GM12864 (cell line): ENCODE data around the gene PINLYP.
"Not testable (repeated sequence)": the region's sequence is repeated elsewhere in the genome, so short reads cannot be mapped to it uniquely, and the experiment has no call there.

Experiments
- DNase-seq: peaks from one replicate; pipeline ENCODE4 v3.0.0-alpha.2; 2011; ENCODE audit warnings: low read depth
- H3K4me3 ChIP-seq: 2 replicates; pipeline ENCODE4 v1.5.1; 2011; ENCODE audit warnings: mild to moderate bottlenecking, low read depth, low read length, control low read depth
- TF ChIP-seq, protein P1 (sequence below): IDR thresholded peaks from 2 replicates; pipeline ENCODE4 v1.5.1; 2011; ENCODE audit warnings: low read depth, mild to moderate bottlenecking, moderate library complexity, low read length, control low read depth, inconsistent platforms; ENCODE audit errors: missing control alignments

The PINLYP gene

DNA sequence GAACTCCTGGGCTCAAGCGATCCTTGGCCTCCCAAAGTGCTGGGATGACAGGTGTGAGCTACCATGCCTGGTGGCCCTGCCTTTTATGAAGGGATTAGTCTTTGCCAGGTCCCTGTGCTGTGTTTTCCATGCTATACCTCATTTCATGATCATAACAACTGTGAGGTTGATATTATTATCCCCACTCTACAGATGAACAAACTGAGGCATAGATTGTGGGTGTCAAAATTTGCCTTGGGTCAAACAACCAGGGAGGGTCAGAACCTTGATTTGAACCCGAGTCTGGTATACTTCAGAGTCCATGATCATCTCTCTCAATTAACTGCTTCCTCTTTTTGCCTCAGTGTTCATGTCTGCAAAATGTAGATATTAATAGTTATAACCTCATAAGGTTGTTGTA is 6.9 kb downstream of the PINLYP start:
- DNase-seq, result no peak
- H3K4me3 ChIP-seq, result no peak overlapping the region
- TF ChIP-seq, protein P1, sequence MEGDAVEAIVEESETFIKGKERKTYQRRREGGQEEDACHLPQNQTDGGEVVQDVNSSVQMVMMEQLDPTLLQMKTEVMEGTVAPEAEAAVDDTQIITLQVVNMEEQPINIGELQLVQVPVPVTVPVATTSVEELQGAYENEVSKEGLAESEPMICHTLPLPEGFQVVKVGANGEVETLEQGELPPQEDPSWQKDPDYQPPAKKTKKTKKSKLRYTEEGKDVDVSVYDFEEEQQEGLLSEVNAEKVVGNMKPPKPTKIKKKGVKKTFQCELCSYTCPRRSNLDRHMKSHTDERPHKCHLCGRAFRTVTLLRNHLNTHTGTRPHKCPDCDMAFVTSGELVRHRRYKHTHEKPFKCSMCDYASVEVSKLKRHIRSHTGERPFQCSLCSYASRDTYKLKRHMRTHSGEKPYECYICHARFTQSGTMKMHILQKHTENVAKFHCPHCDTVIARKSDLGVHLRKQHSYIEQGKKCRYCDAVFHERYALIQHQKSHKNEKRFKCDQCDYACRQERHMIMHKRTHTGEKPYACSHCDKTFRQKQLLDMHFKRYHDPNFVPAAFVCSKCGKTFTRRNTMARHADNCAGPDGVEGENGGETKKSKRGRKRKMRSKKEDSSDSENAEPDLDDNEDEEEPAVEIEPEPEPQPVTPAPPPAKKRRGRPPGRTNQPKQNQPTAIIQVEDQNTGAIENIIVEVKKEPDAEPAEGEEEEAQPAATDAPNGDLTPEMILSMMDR, result no peak

DNA sequence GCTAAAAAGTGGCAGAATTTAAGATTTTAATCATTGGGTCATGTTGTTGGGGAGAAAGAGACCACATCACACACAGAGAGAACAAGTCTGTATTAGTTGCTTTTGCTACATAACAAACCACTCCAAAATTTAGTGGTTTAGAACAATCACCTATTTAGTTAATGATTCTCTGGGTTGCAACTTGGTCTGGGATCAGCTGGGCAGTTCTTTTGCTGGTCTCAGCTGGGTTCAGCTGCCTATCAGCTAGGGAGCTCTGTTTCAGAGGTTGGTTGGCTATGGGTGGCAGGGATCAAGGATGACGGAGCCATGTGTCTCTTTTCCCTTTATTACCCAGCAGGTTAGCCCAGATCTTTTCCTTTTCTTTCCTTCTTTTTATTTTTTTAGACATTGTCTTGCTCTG is 8.9 kb downstream of the PINLYP start:
- TF ChIP-seq, protein P1, result no peak
- DNase-seq, result no peak
- H3K4me3 ChIP-seq, result no peak overlapping the region

DNA sequence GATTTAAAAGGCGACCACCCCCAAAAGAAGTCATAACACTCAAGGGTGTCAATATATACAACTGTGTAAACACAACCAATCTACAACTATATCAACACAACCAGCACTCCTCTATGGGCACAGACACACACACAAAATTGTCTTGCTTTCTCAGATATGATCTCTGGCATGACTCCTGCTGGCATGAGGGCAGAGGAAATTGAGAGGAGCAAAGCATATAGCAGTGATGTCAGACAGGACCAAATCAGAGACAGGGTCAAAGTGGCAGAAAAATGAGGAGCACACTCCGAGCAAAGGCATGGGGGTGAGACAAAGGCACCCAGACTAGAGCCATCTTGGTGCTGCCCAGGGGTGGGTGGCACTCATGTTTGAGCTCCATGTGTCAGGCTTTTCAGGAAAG is 10.7 kb downstream of the PINLYP start:
- TF ChIP-seq, protein P1, result no peak
- DNase-seq, result no peak
- H3K4me3 ChIP-seq, result no peak overlapping the region

DNA sequence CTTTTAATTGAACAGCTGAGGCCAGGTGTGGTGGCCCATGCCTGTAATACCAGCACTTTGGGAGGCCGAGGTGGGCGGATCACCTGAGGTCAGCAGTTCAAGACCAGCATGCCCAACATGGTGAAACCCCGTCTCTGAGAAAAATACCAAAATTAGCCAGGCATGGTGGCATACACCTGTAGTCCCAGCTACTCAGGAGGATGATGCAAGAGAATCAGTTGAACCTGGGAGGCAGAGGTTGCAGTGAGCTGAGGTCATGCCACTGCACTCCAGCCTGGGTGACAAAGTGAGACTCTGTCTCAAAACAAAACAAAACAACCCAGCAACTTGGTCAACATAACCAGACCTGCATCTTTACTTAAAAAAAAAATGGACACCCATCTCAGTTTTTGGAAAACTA is 11.4 kb downstream of the PINLYP start:
- not testable (repeated sequence) for H3K4me3 ChIP-seq, DNase-seq

DNA sequence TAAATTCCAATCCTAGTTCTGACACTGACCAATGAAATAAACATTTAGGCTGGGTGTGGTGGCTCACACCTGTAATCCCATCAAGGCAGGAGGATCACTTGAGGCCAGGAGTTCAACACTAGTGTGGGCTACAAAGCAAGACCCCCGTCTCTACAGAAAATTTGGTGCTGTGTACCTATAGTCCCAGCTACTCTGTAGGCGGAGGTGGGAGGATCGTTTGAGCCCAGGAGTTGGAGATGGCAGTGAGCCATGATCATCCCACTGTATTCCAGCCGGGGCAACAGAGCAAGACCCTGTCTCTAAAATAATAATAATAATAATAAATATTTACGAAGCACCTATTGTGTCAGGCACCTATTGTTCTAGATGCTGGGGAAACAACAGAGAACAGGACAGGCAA is 13.7 kb downstream of the PINLYP start:
- no peak overlapping the region for H3K4me3 ChIP-seq
- TF ChIP-seq, protein P1, result no peak
- no peak for DNase-seq

DNA sequence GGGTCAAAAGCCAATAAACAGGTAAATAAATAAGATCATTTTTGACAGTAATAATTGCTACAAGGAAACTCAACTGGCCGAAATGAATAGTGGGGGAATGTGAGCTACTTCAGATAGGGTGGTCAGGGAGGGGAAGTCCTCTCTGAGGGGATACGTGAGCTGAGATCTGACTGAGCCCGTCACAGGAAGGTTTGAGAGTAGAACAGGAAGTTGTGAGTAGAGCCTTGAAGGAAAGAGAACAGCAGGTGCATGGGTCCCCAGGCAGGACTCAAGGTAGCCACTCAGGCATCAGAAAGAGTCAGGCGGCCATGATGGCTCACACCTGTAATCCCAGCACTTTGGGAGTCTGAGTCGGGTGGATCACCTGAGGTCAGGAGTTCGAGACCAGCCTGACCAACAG is 14.1 kb downstream of the PINLYP start:
- DNase-seq, result no peak
- H3K4me3 ChIP-seq, result no peak overlapping the region
- TF ChIP-seq, protein P1, result no peak

DNA sequence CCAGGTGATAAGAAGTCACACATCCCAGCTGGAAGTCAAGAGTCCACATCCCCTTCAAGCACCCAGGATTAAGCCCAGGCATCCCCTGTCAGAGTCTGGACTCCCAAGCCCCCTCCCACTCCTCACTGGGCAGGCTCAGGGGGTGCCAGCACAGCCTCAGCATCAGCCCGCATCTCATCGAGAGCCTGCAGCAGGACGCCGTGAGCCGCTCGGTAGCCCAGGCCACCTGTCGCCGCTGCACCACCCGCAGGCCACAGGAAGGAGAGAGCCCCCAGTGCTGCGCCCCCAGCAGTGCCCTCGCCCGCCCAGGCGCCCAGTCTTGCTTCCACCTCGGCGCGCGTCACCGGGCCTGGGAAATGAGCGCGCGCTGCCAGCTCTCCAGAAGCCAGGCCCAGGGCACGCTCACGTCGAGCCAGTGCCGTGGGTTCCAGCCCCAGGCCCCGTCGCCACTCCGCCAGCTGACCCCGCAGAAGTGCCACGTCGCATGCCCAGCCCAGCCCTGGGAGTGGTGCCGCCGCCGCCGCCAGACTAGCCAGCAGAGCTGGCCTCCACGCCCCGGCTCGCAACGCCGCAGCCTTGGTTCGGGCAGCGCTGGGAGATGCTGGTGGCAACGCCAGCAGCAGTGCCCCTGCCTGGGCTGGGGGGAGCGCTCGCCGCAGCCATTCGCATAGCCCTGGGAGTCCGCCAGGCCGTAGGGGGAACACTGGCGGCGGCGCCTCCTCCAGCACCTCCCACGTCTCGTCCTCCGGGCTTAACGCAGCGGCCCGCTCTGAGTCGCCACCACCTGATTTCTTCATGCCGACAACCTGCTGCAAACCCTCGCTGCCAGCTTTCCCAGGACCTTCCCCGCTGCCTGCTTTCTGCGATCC is 16.5 kb downstream of the PINLYP start:
- no peak for DNase-seq
- TF ChIP-seq, protein P1, result no peak
- H3K4me3 ChIP-seq, result no peak overlapping the region
